HUES64 (cell line): ENCODE data around the gene FGD1.

Experiments used
- H3K27ac ChIP-seq: 2 replicates; pipeline ENCODE4 v1.7.0; 2013; ENCODE audit warnings: low read depth, low read length, inconsistent platforms
- H3K27me3 ChIP-seq: 2 replicates; pipeline ENCODE4 v1.6.1; 2013; ENCODE audit warnings: mild to moderate bottlenecking, low read length; ENCODE audit not compliant: insufficient read depth
- H3K36me3 ChIP-seq: 2 replicates; pipeline ENCODE4 v1.6.1; 2013; ENCODE audit warnings: mild to moderate bottlenecking, low read length; ENCODE audit not compliant: insufficient read depth
- H3K4me1 ChIP-seq: 2 replicates; pipeline ENCODE4 v1.6.1; 2013; ENCODE audit warnings: mild to moderate bottlenecking, low read length, moderate library complexity; ENCODE audit not compliant: insufficient read depth
- H3K4me3 ChIP-seq: 2 replicates; pipeline ENCODE4 v1.5.1; 2013; ENCODE audit warnings: mild to moderate bottlenecking, low read length, moderate library complexity
- H3K9ac ChIP-seq: 2 replicates; pipeline ENCODE4 v1.6.1; 2013; ENCODE audit warnings: mild to moderate bottlenecking, low read depth, low read length
- H3K9me3 ChIP-seq: 2 replicates; pipeline ENCODE4 v1.6.1; 2013; ENCODE audit warnings: low read depth, low read length; ENCODE audit not compliant: insufficient read depth
- WGBS: fragments of 150-250, 120-280 bp; methylation state at CpG from one replicate; pipeline ENCODE4 v1.1.7; 2013; ENCODE audit warnings: missing lambda C conversion rate; 5-methylcytosine and 5-hydroxymethylcytosine counted together

FGD1 gene

GRCh38 chrX:54423161-54423888, 72.7 kb downstream of the FGD1 start:
- H3K27ac ChIP-seq = no peak overlapping the region; the same call in 1 of the 2 replicates
- H3K36me3 ChIP-seq = no peaks in the 10 kb centered on the region

GRCh38 chrX:54422168-54422567, 73.9 kb downstream of the FGD1 start:
- H3K27ac ChIP-seq = no peak overlapping the region
- H3K4me1 ChIP-seq = no peaks in the 10 kb centered on the region
- H3K4me3 ChIP-seq = no peak overlapping the region
- 95% methylated on average over 3 of the region's 3 CpGs for WGBS
- H3K27me3 ChIP-seq = no peaks in the 10 kb centered on the region
- H3K9me3 ChIP-seq = no peaks in the 10 kb centered on the region
- no peak overlapping the region for H3K9ac ChIP-seq
- H3K36me3 ChIP-seq = no peaks in the 10 kb centered on the region

More at GRCh38 chrX:54423161-54423888, 72.7 kb downstream of the FGD1 start:
- WGBS = 16% methylated on average over 8 of the region's 14 CpGs
- Histone ChIP-seq H3K9ac (no peak overlapping the region), H3K4me3 (no peak overlapping the region), H3K27me3 (no peaks in the 10 kb centered on the region), H3K4me1 (no peaks in the 10 kb centered on the region), H3K9me3 (no peaks in the 10 kb centered on the region)

GRCh38 chrX:54419559-54420302, 76.3 kb downstream of the FGD1 start:
- H3K9me3 ChIP-seq = no peaks in the 10 kb centered on the region
- WGBS = 83% methylated on average over 3 of the region's 3 CpGs
- no peak overlapping the region for H3K27ac ChIP-seq

GRCh38 chrX:54416965-54417364, 79.1 kb downstream of the FGD1 start:
- Histone ChIP-seq H3K9me3 (no peaks in the 10 kb centered on the region), H3K27ac (no peak overlapping the region), H3K36me3 (no peaks in the 10 kb centered on the region), H3K27me3 (no peaks in the 10 kb centered on the region), H3K9ac (no peak overlapping the region), H3K4me3 (no peak overlapping the region), H3K4me1 (no peaks in the 10 kb centered on the region)
- 100% methylated on average over 1 of the region's 2 CpGs for WGBS

More at GRCh38 chrX:54419559-54420302, 76.3 kb downstream of the FGD1 start:
- Histone ChIP-seq H3K9ac (no peak overlapping the region), H3K4me3 (no peak overlapping the region), H3K4me1 (no peaks in the 10 kb centered on the region), H3K27me3 (no peaks in the 10 kb centered on the region), H3K36me3 (no peaks in the 10 kb centered on the region)

DNA sequence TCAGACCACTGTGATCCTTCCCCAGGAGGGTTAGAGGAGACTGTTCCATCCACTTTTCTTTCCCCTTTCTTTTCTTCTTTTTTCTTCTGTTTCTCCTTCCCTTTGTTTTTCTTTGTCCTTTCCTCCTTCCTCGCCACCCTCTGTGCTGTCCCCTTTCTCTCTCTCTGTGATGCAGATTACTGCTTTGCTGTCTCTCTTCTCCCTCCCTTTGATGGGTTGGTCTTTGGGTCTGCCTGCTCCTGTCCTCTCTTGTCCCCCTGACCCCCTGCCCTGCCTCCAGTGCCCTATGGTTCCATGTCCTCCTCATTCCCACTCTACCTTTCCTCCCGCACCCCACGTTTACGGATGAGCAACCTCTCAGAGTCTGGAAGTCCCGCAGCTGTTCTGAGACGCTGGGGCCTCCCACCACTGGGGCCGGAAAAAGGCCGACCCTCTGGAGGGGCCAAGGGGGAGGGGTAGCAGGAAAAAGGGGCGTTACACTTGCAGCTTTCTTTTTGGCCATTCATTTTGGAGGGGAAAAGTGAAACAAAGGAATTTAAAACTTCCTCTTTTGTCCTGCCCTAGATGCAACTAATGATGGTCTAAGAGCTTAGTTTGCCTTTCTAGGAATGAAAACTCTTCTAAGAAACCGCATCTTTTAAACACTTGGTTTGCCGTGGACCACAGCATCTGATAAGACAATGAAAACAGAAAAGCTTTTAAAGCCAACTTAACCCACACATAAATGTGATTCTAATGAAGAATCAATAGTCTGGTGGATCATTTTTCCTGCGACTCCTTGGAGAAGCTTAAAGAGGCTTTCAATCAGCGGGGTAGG, 80.3 kb downstream of the FGD1 start:
- 30% methylated on average over 11 of the region's 13 CpGs for WGBS
- Histone ChIP-seq H3K36me3 (no peaks in the 10 kb centered on the region), H3K9ac (peak overlapping the region; percentile 50), H3K27me3 (no peaks in the 10 kb centered on the region), H3K4me1 (no peaks in the 10 kb centered on the region), H3K4me3 (peak overlapping the region; percentile 31), H3K9me3 (no peaks in the 10 kb centered on the region), H3K27ac (peak overlapping the region; percentile 62; the same call in 1 of the 2 replicates)

DNA sequence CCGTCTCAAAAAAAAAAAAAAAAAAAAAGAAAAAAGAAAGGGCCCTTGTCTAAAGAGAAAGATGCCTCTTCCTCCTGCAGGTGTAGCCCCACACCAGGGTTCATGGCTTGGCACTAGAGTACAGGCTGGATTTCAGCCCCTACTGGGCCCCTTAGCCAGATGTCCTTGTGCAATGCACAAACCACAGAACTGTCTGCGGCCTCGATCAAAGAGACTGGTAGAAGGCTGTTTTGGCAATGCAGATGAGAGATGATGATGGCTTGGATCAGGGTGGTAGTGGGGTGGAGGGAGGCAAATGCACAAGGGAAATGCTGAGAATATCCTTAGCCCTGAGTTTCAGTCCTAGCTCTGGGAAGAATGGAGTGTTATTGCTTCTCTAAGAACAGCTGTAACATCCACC, 82.3 kb downstream of the FGD1 start:
- 96% methylated on average over 2 of the region's 3 CpGs for WGBS
- Histone ChIP-seq H3K4me3 (no peak overlapping the region), H3K9ac (no peak overlapping the region), H3K27me3 (no peaks in the 10 kb centered on the region), H3K36me3 (no peaks in the 10 kb centered on the region), H3K9me3 (no peaks in the 10 kb centered on the region), H3K4me1 (no peaks in the 10 kb centered on the region), H3K27ac (no peak overlapping the region)

- no peaks in the 10 kb centered on the region for H3K9me3 ChIP-seq
- no peaks in the 10 kb centered on the region for H3K36me3 ChIP-seq
- 100% methylated on average over 1 of the region's 1 CpG for WGBS
- H3K27ac ChIP-seq = no peak overlapping the region
- no peak overlapping the region for H3K4me3 ChIP-seq
- no peaks in the 10 kb centered on the region for H3K27me3 ChIP-seq
- H3K4me1 ChIP-seq = no peaks in the 10 kb centered on the region
- no peak overlapping the region for H3K9ac ChIP-seq
Measured at GRCh38 chrX:54411732-54412131, 84.3 kb downstream of the FGD1 start.

DNA sequence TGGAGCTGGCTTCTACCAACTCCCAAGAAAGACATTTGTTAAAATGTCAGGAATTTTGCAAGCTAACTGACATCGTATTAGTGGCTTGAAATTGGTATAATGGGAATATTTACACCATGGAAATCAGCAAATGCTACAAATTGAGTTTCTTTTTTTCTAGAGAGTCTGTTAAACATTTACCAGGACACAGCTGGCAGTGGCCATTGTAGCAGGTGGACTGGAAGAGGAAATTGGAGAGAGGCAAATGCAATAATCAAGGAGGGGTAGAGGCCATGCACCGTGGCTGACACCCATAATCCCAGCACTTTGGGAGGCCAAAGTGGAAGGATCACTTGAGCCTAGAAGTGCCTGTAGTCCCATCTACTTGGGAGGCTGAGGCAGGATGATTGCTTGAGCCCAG, 88.8 kb downstream of the FGD1 start:
- H3K36me3 ChIP-seq = no peaks in the 10 kb centered on the region
- H3K27ac ChIP-seq = no peak overlapping the region
- H3K9me3 ChIP-seq = no peaks in the 10 kb centered on the region
- 90% methylated on average over 2 of the region's 2 CpGs for WGBS
- H3K4me3 ChIP-seq = no peak overlapping the region
- H3K9ac ChIP-seq = no peak overlapping the region
- no peaks in the 10 kb centered on the region for H3K4me1 ChIP-seq
- no peaks in the 10 kb centered on the region for H3K27me3 ChIP-seq

GRCh38 chrX:54397113-54397512, 98.9 kb downstream of the FGD1 start:
- Histone ChIP-seq H3K4me1 (no peaks in the 10 kb centered on the region), H3K27me3 (no peaks in the 10 kb centered on the region), H3K4me3 (no peak overlapping the region), H3K9me3 (no peaks in the 10 kb centered on the region), H3K9ac (no peak overlapping the region), H3K27ac (no peak overlapping the region), H3K36me3 (no peaks in the 10 kb centered on the region)
- WGBS = 100% methylated on average over 1 of the region's 1 CpG
